ENCODE results near the gene BBS5. TPM values are rescaled to one million over a fixed set of nuclear protein-coding genes. Genes with fewer than 3 reads are reported as not detected.

The BBS5 gene
- total and polyA plus RNA-seq, 2 experiments from 2014 or later, result 4.5 to 8.0 TPM

DNA sequence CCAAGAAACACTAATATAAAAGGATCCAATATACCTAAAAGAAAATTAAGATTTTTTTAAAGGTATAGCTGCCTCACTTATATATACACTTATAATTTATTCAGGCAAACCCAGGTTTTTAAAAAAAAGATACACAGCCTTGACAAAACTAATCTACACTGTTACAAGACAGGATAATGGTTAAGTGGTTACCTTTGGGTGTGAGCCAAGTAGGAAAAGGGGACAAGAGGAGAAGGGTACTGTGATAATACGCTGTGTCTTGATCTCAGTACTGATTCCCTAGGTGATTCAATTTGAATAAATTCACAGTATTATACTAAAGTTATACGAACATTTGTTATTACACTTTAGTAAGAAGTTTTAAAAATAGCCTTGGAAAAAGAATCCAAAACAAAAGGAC, 60.9 kb downstream of the BBS5 start:
- H3K36me3 ChIP-seq (ENCODE audit: low read depth), result peaks cover 17% of the 10 kb centered on the region
- TF ChIP-seq EZH2phosphoT487 (IDR thresholded peaks at IDR 0.05; ENCODE audit: insufficient read depth, low read depth) (no peak), EZH2 (IDR thresholded peaks at IDR 0.05; ENCODE audit: insufficient read depth, poor library complexity, severe bottlenecking) (no peak)
- H3K79me2 ChIP-seq (ENCODE audit: insufficient read depth), result no peaks in the 10 kb centered on the region
- H2AFZ ChIP-seq, result no peak overlapping the region
- H3K9me3 ChIP-seq (ENCODE audit: low read depth), result no peaks in the 10 kb centered on the region
- no peaks in the 10 kb centered on the region for H3F3A ChIP-seq (ENCODE audit: insufficient read depth)
- no peak overlapping the region for H3K4me3 ChIP-seq
- 94 to 97% methylated on average over 2 of the region's 2 CpGs for WGBS, 2 experiments (ENCODE audit: low coverage in 1 of 2, low lambda C conversion rate in 2 of 2, missing lambda C conversion rate in 2 of 2)
- DNase-seq, result no peak
- no peaks in the 10 kb centered on the region for H3K27me3 ChIP-seq (replicated peaks; ENCODE audit: insufficient read depth)
- no peaks in the 10 kb centered on the region for H3K9me2 ChIP-seq (ENCODE audit: insufficient read depth)
- H3K4me1 ChIP-seq (ENCODE audit: insufficient read depth), result no peaks in the 10 kb centered on the region
- in situ Hi-C loops (cut with MboI), result no loop called here
- no peak overlapping the region for H3K9ac ChIP-seq
- H4K20me1 ChIP-seq (ENCODE audit: insufficient read depth), result no peaks in the 10 kb centered on the region
- no peak overlapping the region for H3K27ac ChIP-seq
- no peak overlapping the region for H3K4me2 ChIP-seq (ENCODE audit: unreplicated experiment)

- in situ Hi-C loops (cut with MboI), result no loop called here
- TF ChIP-seq EZH2phosphoT487 (IDR thresholded peaks at IDR 0.05; ENCODE audit: insufficient read depth, low read depth), result no peak
- no peak for TF ChIP-seq EZH2 (IDR thresholded peaks at IDR 0.05; ENCODE audit: insufficient read depth, poor library complexity, severe bottlenecking)
- Histone ChIP-seq H3K4me2 (ENCODE audit: unreplicated experiment) (no peak overlapping the region), H3K9ac (no peak overlapping the region), H3K4me3 (no peak overlapping the region), H3K27me3 (replicated peaks; ENCODE audit: insufficient read depth) (no peaks in the 10 kb centered on the region), H3K27ac (no peak overlapping the region), H3K36me3 (ENCODE audit: low read depth) (peaks cover 21% of the 10 kb centered on the region), H2AFZ (no peak overlapping the region), H3F3A (ENCODE audit: insufficient read depth) (no peaks in the 10 kb centered on the region), H3K4me1 (ENCODE audit: insufficient read depth) (no peaks in the 10 kb centered on the region), H3K79me2 (ENCODE audit: insufficient read depth) (no peaks in the 10 kb centered on the region), H3K9me3 (ENCODE audit: low read depth) (no peaks in the 10 kb centered on the region), H3K9me2 (ENCODE audit: insufficient read depth) (no peaks in the 10 kb centered on the region), H4K20me1 (ENCODE audit: insufficient read depth) (no peaks in the 10 kb centered on the region)
- DNase-seq, result no peak
- WGBS, 2 experiments (ENCODE audit: low coverage in 1 of 2, low lambda C conversion rate in 2 of 2, missing lambda C conversion rate in 2 of 2), result 78 to 86% methylated on average over 3 of the region's 3 CpGs
Observed at GRCh38 chr2:169542433-169542832, 63.1 kb downstream of the BBS5 start.

DNA sequence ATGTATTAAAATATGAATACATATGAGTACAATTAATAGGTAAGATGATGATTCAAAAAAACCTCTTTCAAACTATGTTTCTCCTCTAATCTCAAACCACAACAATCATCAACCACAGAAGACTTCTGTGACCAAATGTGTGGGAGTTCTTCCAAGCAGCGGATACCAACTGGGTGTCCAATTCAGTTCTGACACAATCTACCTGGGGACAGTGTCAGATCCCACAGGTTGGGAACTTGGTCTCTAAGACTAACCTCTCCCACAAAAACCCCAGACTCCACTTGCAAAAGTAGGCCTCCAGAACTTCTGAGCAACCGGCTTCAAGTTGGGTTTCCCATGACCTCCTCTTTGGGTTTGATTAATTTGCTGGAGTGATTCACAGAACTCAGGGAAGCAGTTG, 67.5 kb downstream of the BBS5 start:
- H4K20me1 ChIP-seq (ENCODE audit: insufficient read depth), result no peaks in the 10 kb centered on the region
- H3K27me3 ChIP-seq (replicated peaks; ENCODE audit: insufficient read depth), result no peaks in the 10 kb centered on the region
- no peak for TF ChIP-seq EZH2 (IDR thresholded peaks at IDR 0.05; ENCODE audit: insufficient read depth, poor library complexity, severe bottlenecking)
- no peak for TF ChIP-seq EZH2phosphoT487 (IDR thresholded peaks at IDR 0.05; ENCODE audit: insufficient read depth, low read depth)
- H3K4me3 ChIP-seq, result no peak overlapping the region
- no peaks in the 10 kb centered on the region for H3K9me2 ChIP-seq (ENCODE audit: insufficient read depth)
- no peak for DNase-seq
- 98 to 100% methylated on average over 2 of the region's 2 CpGs for WGBS, 2 experiments (ENCODE audit: low coverage in 1 of 2, low lambda C conversion rate in 2 of 2, missing lambda C conversion rate in 2 of 2)
- in situ Hi-C loops (cut with MboI), result no loop called here
- no peak overlapping the region for H3K27ac ChIP-seq
- no peak overlapping the region for H2AFZ ChIP-seq
- no peak overlapping the region for H3K9ac ChIP-seq
- H3K79me2 ChIP-seq (ENCODE audit: insufficient read depth), result no peaks in the 10 kb centered on the region
- no peaks in the 10 kb centered on the region for H3F3A ChIP-seq (ENCODE audit: insufficient read depth)
- no peaks in the 10 kb centered on the region for H3K4me1 ChIP-seq (ENCODE audit: insufficient read depth)
- H3K4me2 ChIP-seq (ENCODE audit: unreplicated experiment), result no peak overlapping the region
- no peaks in the 10 kb centered on the region for H3K9me3 ChIP-seq (ENCODE audit: low read depth)
- 0 out of 2 replicates have a peak, but pooled peaks cover 6% of the 10 kb centered on the region for H3K36me3 ChIP-seq (ENCODE audit: low read depth)

Other genes starting within 250 kb of the BBS5 start
- not detected in 2 replicates for gene LRP2, start 117.0 kb upstream of the BBS5 start, total RNA-seq (2014; rRNA removed; shearing (Covaris generic))
- gene LRP2, start 117.0 kb upstream of the BBS5 start, polyA plus RNA-seq (2016; fragmentation: Nextera tagmentation; extraction: Ambion mirVana), result not detected in 2 replicates
- 0.11 and 0.13 TPM in 2 replicates for gene KLHL41, start 30.2 kb downstream of the BBS5 start, total RNA-seq (2014; rRNA removed; shearing (Covaris generic))
- gene KLHL41, start 30.2 kb downstream of the BBS5 start, polyA plus RNA-seq (2016; fragmentation: Nextera tagmentation; extraction: Ambion mirVana), result 0.11 TPM in 1 of 2 replicates, not detected in the other
- gene FASTKD1, start 94.4 kb downstream of the BBS5 start, total RNA-seq (2014; rRNA removed; shearing (Covaris generic)), result 13.3 and 18.8 TPM in 2 replicates
- gene FASTKD1, start 94.4 kb downstream of the BBS5 start, polyA plus RNA-seq (2016; fragmentation: Nextera tagmentation; extraction: Ambion mirVana), result 15.7 and 17.7 TPM in 2 replicates
- 23.0 and 28.2 TPM in 2 replicates for gene PPIG, start 104.9 kb downstream of the BBS5 start, total RNA-seq (2014; rRNA removed; shearing (Covaris generic))
- 51.3 and 60.5 TPM in 2 replicates for gene PPIG, start 104.9 kb downstream of the BBS5 start, polyA plus RNA-seq (2016; fragmentation: Nextera tagmentation; extraction: Ambion mirVana)
- not detected in 2 replicates for gene CFAP210, start 214.9 kb downstream of the BBS5 start, total RNA-seq (2014; rRNA removed; shearing (Covaris generic))
- 0.11 TPM in 1 of 2 replicates, not detected in the other for gene CFAP210, start 214.9 kb downstream of the BBS5 start, polyA plus RNA-seq (2016; fragmentation: Nextera tagmentation; extraction: Ambion mirVana)
- 0.86 and 2.4 TPM in 2 replicates for gene PHOSPHO2, start 215.0 kb downstream of the BBS5 start, total RNA-seq (2014; rRNA removed; shearing (Covaris generic))
- gene PHOSPHO2, start 215.0 kb downstream of the BBS5 start, polyA plus RNA-seq (2016; fragmentation: Nextera tagmentation; extraction: Ambion mirVana), result 3.6 and 3.8 TPM in 2 replicates

Measured in GM23248 (cell line).